ENCODE measurements around the gene MYO16.
"Not testable (repeated sequence)": the region's sequence is repeated elsewhere in the genome, so short reads cannot be mapped to it uniquely, and the experiment has no call there.

Gene MYO16

DNA sequence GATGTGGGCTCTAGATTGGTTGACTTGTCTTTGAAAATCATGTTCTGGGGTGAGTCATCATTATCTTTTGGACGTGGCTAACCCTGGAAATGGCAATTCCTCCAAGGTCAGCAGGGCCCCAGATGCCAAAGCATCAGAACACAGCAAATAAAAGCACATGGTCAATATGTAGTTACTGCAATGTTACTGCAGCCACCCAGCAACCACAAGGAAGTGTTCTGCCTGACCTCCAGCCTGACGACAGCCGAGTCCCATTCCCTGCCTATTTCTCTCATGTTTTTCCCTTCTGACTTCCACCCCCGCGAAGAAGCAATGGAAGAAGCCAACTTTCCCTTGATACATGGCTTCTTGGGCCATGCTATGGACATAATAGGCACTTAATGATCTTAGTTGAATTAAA lies 579.1 kb downstream of the MYO16 start:
- no peak for DNase-seq

DNA sequence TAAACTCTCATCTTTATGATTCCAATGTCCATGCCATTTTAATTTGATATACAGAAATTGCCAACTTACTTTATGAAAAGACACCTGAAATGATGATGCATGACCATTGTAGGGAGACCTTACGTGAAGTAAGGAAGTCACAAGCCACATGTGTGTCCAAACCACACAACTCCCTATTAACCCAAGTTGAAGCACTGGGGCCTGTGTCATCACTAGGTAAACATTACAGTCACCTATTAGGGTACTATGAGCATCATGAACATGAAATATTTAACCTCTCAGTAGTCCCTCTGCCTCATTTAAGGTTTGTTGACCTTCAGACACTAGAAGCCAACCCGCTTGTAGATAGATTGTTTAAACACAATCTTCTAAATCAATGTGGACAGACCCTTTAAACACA lies 580.1 kb downstream of the MYO16 start:
- DNase-seq, result no peak

DNA sequence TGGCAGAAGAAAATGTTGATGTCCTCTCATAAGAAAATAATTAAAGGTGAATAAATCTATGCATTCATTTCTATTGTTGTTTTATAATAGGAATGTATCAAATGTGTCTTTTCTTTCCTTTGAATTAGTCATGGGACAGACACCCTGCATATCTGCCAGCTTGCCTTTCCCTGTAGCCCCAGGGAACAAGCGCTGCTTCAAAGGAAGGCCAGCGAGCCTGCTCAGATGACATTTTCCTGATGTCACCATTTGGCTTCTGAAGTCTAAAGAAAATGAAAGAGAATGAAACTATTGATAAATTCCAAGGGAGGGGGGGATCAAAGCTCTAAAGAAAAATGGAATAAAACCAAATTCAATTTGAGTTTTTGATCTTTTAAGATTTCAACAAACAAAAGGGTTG lies 582.2 kb downstream of the MYO16 start:
- no peak for DNase-seq

DNA sequence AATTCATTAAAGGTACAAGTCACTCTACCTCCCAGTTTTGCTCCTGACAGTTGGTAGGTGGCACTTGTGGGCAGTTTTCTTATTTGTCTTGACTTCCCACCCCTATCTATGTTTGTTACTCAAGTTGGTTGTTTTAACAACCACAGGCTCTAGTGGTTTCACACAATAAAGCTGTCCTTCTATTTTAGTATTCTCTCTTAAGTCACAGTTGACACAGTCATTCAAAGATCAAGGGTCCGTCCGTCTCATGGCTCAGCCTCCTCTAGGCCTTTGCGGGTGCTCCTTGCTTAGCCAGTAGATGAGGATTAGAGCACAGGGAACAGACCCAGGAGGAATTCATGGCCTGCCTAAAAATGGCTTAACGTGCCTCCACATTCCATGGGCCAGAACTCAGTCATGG lies 583.2 kb downstream of the MYO16 start:
- no peak for DNase-seq

DNA sequence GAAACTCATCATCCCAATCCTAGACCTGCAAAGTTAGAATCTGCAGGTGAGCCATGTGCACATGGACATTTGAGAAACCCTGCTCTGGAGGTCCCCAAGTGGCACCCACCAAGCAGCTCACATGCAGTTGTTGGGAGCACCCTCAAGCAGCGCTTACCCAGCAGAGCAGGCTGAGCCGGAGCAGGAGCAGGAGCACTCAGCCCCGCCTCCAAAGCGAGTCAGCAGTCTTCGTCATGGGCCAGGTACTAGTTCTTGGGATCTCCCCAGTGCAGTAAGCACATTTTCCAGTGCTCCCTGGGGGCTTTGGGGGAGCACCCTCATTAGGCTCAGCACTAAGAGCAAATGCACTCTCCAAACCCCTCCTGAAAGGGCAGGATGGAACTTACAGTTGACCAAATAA lies 584.3 kb downstream of the MYO16 start:
- DNase-seq, result no peak

DNA sequence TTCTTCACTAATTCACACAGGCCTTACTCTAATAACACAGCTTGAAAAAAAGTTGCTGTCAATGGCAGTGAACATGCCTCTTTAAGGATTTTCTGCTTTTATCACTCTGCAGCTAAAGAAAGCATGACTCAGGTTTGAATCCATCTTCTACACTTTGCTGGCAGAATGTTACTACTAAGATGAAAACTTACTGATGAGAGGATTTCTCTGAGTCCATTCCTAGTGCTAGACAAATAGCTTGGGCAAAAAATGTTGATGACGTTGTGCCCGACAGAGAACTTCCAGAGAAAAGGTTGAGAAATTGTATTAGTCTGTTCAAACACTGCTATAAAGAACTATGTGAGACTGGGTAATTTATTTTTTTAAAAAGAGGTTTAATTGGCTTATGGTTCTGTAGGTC lies 585.0 kb downstream of the MYO16 start:
- DNase-seq, result no peak

DNA sequence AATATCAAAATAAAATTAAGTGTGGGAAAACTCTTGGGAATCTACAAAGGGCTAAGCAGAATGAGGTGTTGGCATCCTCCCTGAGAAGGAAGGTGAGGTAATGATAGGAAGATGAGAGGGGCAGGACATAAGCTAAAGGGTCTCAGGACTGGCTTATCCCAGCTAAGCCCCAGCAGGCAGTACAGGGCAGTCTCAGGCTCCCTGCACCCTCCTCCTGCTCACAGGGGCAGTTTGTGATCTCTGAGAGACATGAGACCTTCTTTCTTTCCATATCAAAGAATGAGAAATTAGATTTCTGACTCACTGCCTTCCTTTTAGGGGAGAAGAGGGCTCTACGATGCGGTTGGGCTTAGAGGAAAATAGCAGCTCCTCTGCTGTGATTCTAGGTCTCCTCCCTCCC lies 586.0 kb downstream of the MYO16 start:
- no peak for DNase-seq

DNA sequence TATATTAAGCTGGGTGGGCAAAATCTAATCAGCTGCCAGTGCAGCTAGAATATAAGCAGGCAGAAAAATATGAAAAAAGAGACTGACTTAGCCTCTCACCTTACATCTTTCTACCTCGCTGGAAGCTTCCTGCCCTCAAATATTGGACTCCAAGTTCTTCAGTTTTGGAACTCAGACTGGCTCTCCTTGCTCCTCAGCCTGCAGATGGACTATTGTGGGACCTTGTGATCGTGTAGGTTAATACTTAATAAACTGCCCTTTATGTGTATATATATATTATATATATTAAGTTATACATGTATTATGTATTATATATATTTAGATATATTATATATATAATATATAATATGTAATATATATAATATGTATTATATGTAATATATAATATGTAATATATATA lies 588.1 kb downstream of the MYO16 start:
- not testable (repeated sequence) for DNase-seq

DNA sequence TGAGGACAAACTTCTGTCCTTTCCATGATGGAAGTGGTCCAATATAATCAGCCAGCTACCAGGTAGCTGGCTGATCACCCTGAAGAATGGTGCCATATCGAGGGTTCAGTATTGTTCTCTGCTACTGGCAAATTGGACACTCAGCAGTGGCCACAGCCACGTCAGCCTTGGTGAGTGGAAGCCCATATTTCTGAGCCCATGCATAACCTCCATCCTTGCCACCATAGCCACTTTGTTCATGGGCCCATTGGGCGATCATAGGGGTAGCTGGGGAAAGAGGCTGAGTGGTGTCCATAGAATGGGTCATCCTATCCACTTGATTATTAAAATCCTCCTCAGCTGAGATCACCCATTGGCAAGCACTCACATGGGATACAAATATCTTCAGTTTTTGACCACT lies 591.2 kb downstream of the MYO16 start:
- DNase-seq, result no peak

DNA sequence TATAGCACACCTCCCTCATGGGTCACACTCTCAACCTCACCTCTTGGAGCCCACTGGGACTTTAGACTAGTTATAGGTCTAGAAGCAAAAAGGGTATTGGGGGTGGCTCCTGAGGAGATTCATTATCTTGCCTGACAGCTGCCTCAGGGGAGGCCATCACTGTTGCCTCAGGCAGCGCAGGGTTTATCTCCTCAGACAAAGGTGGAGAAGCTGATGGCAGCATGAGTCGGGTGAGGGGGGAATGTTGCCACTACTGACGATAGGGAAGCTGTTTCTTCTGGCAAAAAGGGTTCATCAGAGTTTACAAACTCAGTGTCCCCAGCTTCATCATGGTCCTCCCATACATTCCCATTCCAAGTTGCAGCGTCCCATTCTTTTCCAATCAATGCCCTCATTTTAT lies 594.6 kb downstream of the MYO16 start:
- DNase-seq, result no peak

DNA sequence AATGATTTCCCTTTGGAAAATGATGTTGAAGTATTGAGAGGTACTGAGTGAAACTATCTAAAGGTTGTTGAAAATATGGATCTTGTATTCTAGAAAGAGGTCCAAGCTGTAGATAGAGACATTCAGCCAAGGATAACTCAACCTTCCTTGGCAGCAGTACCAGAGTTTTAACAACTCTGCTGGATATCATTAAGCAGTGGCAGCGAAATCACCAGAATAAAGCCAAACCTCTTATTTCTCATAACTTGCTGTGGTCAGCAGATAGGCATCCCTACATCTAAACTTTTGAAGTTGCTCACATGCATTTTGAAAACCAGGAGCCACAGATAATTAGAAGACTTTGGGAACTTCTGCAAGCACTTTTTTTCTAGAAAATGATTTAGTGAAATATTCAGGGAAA lies 597.2 kb downstream of the MYO16 start:
- DNase-seq, result no peak

DNA sequence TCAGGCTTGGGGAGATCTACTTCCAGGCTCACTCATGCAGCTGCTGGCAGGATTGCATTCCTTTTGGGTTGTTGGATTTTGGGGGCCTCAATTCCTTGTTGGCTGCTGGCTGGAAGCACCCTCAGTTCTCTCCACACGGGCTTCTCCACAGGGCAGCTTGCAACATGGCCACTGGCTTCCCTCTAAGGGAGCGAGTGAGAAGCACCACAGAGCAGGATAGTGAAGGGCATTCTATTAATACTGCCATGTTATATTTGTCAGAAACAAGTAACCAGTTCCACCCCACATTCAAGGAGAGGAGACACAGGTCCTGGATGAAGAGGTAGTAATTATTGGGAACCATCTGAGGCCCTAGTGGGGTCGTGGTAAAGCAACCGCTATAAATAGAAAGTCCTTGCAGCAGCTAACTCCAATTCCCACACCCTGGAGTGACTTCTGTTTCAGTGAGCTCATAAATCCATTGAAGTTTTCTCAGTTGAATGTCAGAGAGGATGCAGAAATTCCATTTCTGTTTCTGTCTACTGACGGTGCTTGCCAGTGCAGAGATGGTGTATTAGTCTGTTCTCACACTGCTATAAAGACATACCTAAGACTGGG lies 598.0 kb downstream of the MYO16 start:
- no peak for DNase-seq

DNA sequence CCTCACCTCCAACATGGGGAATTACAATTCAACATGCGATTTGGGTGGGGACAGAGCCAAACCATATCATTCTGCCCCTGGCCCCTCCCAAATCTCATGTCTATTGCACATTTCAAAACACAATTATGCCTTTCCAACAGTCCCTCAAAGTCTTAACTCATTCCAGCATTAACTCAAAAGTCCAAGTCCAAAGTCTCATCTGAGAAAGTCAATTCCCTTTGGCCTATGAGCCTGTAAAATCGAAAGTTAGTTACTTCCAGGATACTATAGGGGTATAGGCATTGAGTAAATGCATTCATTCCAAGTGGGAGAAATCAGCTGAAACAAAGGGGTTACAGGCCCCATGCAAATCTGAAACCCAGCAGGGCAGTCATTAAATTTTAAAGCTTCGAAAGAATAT lies 598.8 kb downstream of the MYO16 start:
- no peak for DNase-seq

DNA sequence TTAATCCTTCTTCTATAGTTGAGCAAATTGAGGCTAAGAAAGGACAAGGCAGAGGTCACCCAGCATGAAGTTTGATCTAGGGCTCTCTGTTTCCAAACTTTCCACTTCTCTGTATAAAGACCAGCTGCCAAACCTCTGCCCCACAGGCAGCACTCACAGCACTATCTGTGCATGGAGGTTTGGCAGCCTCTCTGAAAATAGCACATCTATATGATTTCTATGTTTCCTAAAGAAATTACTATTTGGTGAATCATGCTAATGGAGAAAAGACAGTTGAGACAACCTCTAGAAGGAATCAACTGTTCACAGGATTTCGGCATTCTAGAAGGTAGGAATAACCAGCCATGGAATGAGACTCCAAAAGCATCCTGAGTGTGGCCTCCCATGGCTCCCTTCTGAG lies 602.5 kb downstream of the MYO16 start:
- DNase-seq, result no peak

DNA sequence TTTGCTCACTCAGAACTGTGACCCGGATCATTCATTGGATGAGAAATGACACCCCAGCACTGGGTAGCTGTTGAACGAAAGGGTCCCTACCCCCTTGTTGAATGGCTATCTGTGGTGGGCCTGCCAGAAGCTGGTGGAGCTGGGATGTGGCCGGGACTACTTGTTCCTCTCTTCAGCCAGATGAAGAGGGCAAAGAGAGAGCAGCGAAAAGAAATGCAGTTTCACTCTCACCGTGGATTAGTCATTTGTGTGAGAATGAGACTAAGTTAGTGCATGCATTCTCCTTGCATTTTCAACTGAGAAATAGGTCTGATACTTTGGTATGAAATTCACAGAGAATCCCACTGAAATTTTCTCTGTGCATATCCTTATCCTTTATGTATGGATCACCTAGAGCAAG lies 603.9 kb downstream of the MYO16 start:
- DNase-seq, result no peak

DNA sequence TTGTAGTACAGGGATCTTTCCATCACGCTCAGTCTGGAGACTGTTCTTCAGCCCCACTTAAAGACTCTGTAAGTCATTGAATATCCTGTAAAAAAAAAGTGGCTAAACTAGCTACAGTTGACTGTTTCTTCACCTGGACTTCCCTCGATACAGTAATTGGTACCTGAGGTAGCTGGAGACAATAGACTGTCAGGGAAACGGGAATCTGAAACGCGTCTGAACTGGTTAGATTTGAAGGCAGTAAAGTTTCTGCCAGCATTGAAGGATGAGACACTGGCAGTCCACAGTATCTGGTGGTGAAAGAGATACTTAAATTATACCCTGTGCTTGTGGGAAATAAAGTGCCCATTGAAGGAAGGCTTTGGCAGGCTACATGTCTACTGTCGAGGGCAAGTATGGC lies 606.5 kb downstream of the MYO16 start:
- DNase-seq, result no peak

DNA sequence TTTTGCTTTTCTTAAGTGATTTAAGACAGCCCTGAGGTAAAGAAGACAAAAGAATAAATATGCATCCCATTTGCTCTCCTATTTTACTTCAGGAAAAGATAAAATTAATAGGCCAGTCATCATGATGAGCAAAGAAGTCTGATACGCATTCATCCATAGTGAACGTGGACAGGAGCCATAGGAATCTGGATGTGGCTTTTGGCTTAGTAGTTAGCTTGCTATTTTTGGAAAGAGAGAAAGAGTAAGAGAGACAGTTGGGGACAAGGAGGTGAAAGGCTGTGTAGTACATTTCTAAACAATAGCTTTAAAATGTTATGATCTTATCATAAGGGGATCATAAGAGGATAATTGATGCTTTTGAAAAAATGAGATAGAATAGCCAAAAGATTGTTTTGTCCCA lies 611.7 kb downstream of the MYO16 start:
- no peak for DNase-seq

DNA sequence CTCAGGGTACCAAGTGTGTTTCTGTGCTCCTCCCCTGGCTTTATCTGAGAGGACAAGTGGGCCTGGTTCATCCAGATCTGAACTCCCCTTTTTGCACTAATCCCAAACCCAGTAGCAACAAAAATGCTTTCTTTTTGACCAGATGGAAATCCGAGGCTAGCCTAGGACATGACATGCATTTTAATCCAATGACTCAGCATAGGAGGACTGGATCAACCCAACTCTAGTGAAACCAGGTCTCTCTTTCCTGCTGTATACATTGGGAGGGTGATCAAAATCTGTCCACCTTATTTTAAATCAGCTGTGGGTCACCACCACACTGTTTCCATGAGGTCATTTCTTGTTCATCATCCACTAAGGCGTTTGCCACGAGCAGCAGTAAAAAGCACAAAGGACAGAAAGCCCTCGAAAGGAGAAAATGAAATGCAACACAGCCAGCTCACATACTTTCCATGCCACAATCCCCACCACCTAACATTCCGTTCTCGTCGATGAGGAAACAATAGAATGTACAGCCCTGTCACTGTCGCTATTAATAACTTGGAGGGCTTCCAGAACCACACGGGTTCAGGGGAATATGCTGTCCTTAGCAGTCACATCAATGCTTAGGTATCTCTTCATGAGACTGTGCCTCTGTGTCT lies 614.0 kb downstream of the MYO16 start:
- DNase-seq, result no peak

DNA sequence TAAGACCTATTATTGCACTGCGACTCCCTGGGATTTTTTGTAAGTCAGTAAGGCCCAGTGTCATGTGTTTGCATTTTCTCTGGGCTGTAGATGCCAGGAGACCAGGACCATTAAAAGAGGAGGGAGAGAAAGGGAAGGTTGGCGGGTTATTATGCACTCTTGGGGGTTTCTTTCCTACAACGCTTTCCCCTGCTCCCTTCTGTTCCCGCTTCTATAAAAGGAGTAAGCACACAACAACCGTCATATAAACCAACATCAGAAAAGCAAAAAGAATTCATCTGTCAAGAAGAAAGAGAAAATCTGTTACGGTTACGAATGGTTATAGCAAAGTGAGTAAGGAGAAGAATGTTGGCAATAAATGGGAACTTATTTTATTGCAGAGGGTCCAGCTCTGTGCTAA lies 615.2 kb downstream of the MYO16 start:
- no peak for DNase-seq

DNA sequence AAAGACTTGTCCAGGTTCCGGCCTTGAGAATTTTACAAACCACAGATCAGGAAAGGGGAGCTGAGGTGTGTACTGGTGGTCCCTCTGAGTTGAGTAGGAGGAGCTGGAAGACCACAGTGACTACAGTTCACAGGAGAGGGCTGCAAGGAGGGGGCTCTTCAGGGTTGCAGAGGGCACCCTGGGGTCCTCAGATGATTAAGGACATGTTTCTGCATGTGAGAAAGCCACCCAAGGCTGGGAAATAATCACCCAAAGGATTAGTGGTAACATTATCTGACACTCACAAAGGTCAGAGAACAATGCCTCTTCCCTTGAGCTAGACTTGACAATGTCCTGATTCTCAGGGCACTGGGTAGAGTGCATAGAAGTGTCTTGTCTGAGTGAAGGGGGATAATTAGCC lies 616.6 kb downstream of the MYO16 start:
- no peak for DNase-seq

DNA sequence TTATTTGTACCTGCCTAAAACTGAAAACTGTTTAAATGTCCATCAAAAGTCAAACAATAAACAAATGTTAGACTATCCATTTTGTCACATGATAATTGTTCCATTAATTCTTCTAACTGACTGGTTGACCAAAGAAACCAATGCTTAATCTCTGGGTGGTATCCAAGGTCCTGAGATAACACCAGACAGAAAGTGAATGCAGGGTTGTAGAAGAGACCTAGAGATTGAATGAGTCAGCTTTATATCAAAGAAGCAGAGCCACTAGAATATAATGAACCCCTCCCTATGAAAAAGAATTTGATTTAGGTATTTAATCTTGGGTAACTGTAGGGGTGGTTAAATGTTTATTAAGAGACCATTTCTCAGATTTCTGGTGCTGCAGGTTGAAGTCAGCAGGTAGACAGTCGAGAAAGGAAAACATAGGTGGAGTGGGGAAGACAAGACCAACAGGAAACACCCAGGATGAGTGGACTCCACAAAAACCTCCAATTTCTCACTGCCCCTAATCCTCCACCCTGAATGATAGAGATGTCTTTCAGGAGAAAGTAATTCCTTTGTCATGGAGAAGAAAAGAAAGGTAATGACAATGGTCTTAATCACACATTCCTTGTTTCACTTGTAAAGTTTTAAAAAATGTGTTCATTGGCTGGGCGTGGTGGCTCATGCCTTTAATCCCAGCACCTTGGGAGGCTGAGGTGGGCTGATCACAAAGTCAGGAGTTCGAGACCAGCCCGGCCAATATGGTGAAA lies 620.5 kb downstream of the MYO16 start:
- no peak for DNase-seq

DNA sequence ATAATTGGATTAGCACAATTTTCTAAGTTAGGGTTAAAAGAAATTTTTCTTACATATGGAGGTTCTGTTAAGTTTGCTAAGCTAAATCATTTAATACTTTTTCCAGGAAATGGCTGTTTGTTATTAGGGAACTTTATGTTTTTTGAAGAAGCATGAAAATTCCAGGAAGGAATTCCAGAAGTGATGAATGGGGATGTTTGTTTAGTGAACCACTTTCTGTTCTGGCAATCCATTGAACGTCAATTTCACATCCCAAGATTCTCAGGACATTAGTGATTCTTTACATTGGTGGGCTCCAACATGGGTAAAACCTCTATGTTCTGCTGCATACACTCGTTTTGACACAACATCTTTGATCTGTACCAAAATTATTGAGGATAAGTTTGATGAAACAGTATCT lies 622.5 kb downstream of the MYO16 start:
- no peak for DNase-seq

DNA sequence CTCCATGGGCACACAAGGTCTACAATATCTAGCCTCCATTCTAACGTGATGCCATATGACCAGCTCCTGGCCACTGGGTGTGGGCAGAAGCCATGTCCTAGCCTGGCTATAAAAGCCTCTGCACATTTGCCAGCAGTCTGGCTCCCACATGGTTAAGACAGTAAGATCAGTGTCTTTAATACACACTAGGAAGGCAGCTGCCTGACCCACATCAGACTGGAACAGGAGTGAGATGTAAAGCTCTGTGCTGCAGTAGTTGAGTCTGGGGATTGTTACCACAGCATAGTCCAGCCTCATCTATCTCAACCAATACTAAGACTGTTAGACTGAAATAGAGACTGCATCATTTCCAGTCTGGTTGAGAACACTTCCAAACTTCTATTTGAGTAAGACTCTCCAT lies 623.9 kb downstream of the MYO16 start:
- no peak for DNase-seq

DNA sequence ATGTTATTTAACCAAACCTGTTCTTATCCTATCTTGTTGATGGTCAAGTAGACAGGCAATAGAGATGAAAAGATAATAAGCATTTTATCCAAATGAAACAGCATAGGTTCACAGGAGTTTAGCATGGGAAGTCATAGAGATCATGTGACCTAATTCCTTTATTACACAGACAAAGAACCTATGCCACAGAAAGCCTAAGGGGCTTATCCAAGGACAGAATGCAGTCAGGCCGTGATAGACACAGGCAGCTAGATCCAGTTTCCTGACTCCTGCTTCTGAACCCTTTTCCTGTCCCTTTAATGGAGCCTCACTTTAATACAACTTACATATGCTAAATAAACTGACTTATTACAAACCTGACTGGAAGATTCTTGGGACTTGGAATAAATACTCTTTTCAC lies 624.9 kb downstream of the MYO16 start:
- DNase-seq, result no peak
